HEK293 (cell line): ENCODE results near the gene TBRG1.
A peak's percentile ranks its signal among the peaks of the same experiment; 100 is the strongest.

Experiments
- CTCF ChIP-seq: fragments of 450-650 bp; formaldehyde crosslinking; IDR thresholded peaks from 2 replicates; pipeline ENCODE4 v1.5.1; 2016; ENCODE audit warnings: missing biosample characterization, missing genetic modification characterization
- GFI1B ChIP-seq: fragments of 450-650 bp; formaldehyde crosslinking; IDR thresholded peaks from 2 replicates; pipeline ENCODE4 v1.5.1; 2016; ENCODE audit warnings: missing biosample characterization, missing genetic modification characterization
- GLI4 ChIP-seq: fragments of 450-650 bp; formaldehyde crosslinking; IDR thresholded peaks from 2 replicates; pipeline ENCODE4 v1.5.1; 2016; ENCODE audit warnings: missing biosample characterization, missing genetic modification characterization
- PRDM10 ChIP-seq: fragments of 450-650 bp; formaldehyde crosslinking; IDR thresholded peaks from 2 replicates; pipeline ENCODE4 v1.5.1; 2016; ENCODE audit warnings: missing biosample characterization, missing genetic modification characterization
- ZBTB10 ChIP-seq: fragments of 450-650 bp; formaldehyde crosslinking; IDR thresholded peaks from 2 replicates; pipeline ENCODE4 v1.5.1; 2016; ENCODE audit warnings: missing biosample characterization, missing genetic modification characterization
- ZFP41 ChIP-seq: fragments of 450-650 bp; formaldehyde crosslinking; IDR thresholded peaks from 2 replicates; pipeline ENCODE4 v1.5.1; 2016; ENCODE audit warnings: missing biosample characterization, missing genetic modification characterization, borderline replicate concordance
- ZNF133 ChIP-seq: fragments of 450-650 bp; formaldehyde crosslinking; IDR thresholded peaks from 2 replicates; pipeline ENCODE4 v1.5.1; 2016; ENCODE audit warnings: missing biosample characterization, missing genetic modification characterization
- ZNF335 ChIP-seq: fragments of 450-650 bp; formaldehyde crosslinking; conservative IDR thresholded peaks from 2 replicates; pipeline ENCODE4 v1.5.1; 2016; ENCODE audit warnings: missing biosample characterization, missing genetic modification characterization
- ZNF404 ChIP-seq: fragments of 450-650 bp; formaldehyde crosslinking; IDR thresholded peaks from 2 replicates; pipeline ENCODE4 v1.5.1; 2017; ENCODE audit warnings: missing biosample characterization, missing genetic modification characterization
- ZNF449 ChIP-seq: fragments of 450-650 bp; formaldehyde crosslinking; IDR thresholded peaks from 2 replicates; pipeline ENCODE4 v1.5.1; 2017; ENCODE audit warnings: missing biosample characterization, mild to moderate bottlenecking, missing genetic modification characterization, moderate library complexity
- ZNF692 ChIP-seq: fragments of 450-650 bp; formaldehyde crosslinking; IDR thresholded peaks from 2 replicates; pipeline ENCODE4 v1.5.1; 2016; ENCODE audit warnings: missing biosample characterization, missing genetic modification characterization
- ZNF791 ChIP-seq: fragments of 450-650 bp; formaldehyde crosslinking; IDR thresholded peaks from 2 replicates; pipeline ENCODE4 v1.5.1; 2016; ENCODE audit warnings: missing biosample characterization, missing genetic modification characterization

- TF ChIP-seq CTCF (tag by site-specific recombination) (no peak), ZNF449 (tag by site-specific recombination) (no peak), ZNF335 (peak; percentile 55), ZNF133 (tag by site-specific recombination) (no peak), GLI4 (tag by site-specific recombination) (no peak), PRDM10 (tag by site-specific recombination) (peak; percentile 98), ZFP41 (tag by site-specific recombination) (no peak), ZBTB10 (tag by site-specific recombination) (no peak), ZNF791 (tag by site-specific recombination) (no peak), GFI1B (tag by site-specific recombination) (no peak), ZNF404 (tag by site-specific recombination) (no peak), ZNF692 (tag by site-specific recombination) (no peak)
Observed at GRCh38 chr11:124673333-124674167, 50.9 kb downstream of the TBRG1 start, which contains the start of the genes SIAE and SPA17.
